Endothelial cell of umbilical vein (primary cell): Measurements from ENCODE around the gene GRM5. TPM values are rescaled to one million over a fixed set of nuclear protein-coding genes. Genes with fewer than 3 reads are reported as not detected.

Experiments
- BruUV-seq: library from RNA; stranded (reverse); fragments of 400-500 nt; replicated peaks from 2 replicates; lab custom pipeline; 2021; lab: Mats Ljungman, UMichigan
- CTCF ChIA-PET: fragments of 300-600, 350-600 bp; sonication (Branson Sonifier 250); formaldehyde crosslinking; loops from one replicate; lab custom pipeline; 2021; ENCODE audit warnings: antibody characterized with exemption, inconsistent platforms; lab: Charles Lee
- POLR2A ChIA-PET: fragments of 300-600, 350-600 bp; sonication (Branson Sonifier 250); formaldehyde crosslinking; loops from one replicate; lab custom pipeline; 2021; ENCODE audit warnings: antibody characterized with exemption, inconsistent platforms; lab: Charles Lee
- DNase-seq: peaks from one replicate; pipeline ENCODE4 v3.0.0-alpha.2; 2011; ENCODE audit warnings: low read depth, low spot score
- FAIRE-seq: peaks from 2 replicates; lab custom pipeline; 2011; peaks lifted over from hg19 to GRCh38; lab: Jason Lieb, UNC
- H2AFZ ChIP-seq: 2 replicates; pipeline ENCODE4 v1.6.0; 2012; ENCODE audit warnings: low read depth, low read length, control low read depth, inconsistent platforms
- H3K27ac ChIP-seq: 2 replicates; pipeline ENCODE4 v1.5.1; 2011; ENCODE audit warnings: low read depth, mild to moderate bottlenecking, control low read depth, low read length, moderate library complexity; ENCODE audit not compliant: insufficient read depth
- H3K27me3 ChIP-seq, 2 experiments: 2 replicates each; pipeline versions ENCODE4 v1.6.0 to v1.6.1; 2011; ENCODE audit warnings: low read length in 2 of 2, mixed read lengths in 1 of 2; ENCODE audit not compliant: control insufficient read depth in 2 of 2, insufficient read depth in 2 of 2
- H3K36me3 ChIP-seq, 2 experiments: 2 replicates in 1 of 2; 3 replicates in 1 of 2; pipeline ENCODE4 v1.5.1; 2011; ENCODE audit warnings: low read length in 2 of 2, mild to moderate bottlenecking in 1 of 2, moderate library complexity in 1 of 2; ENCODE audit not compliant: control insufficient read depth in 2 of 2, insufficient read depth in 2 of 2; ENCODE audit errors: extremely low read depth in 1 of 2
- H3K4me1 ChIP-seq: 3 replicates; pipeline ENCODE4 v1.5.1; 2011; ENCODE audit warnings: mild to moderate bottlenecking, low read length; ENCODE audit not compliant: control insufficient read depth, insufficient read depth; ENCODE audit errors: extremely low read depth
- H3K4me2 ChIP-seq: 2 replicates; pipeline ENCODE4 v1.6.1; 2011; ENCODE audit warnings: low read length, control low read depth, mixed read lengths; ENCODE audit not compliant: insufficient read depth
- H3K4me3 ChIP-seq, 3 experiments: fragments of 200-600 bp in 1 of 3; sonication (generic), shearing (Covaris generic) in 1 of 3; replicated peaks in 1 of 3; 2 replicates each; pipeline ENCODE4 v1.5.1; 2011 to 2016; ENCODE audit warnings: control low read depth in 3 of 3, low read length in 3 of 3, mild to moderate bottlenecking in 2 of 3, inconsistent platforms in 1 of 3, low read depth in 1 of 3, moderate library complexity in 1 of 3; ENCODE audit not compliant: insufficient read depth in 1 of 3
- H3K79me2 ChIP-seq: 2 replicates; pipeline ENCODE4 v1.6.0; 2012; ENCODE audit warnings: low read length, inconsistent platforms; ENCODE audit not compliant: control insufficient read depth, insufficient read depth
- H3K9ac ChIP-seq: replicated peaks from 2 replicates; pipeline ENCODE3; 2011; ENCODE audit warnings: low read length, control low read depth; ENCODE audit not compliant: insufficient read depth; ENCODE audit errors: extremely low read depth
- H3K9me1 ChIP-seq: replicated peaks from 3 replicates; pipeline ENCODE4 v1.6.0; 2011; ENCODE audit warnings: mild to moderate bottlenecking, low read length; ENCODE audit not compliant: control insufficient read depth, insufficient read depth; ENCODE audit errors: extremely low read depth
- H3K9me3 ChIP-seq: replicated peaks from 2 replicates; pipeline ENCODE4 v1.5.1; 2012; ENCODE audit warnings: low read length, inconsistent platforms; ENCODE audit not compliant: control insufficient read depth, insufficient read depth
- H4K20me1 ChIP-seq: replicated peaks from 2 replicates; pipeline ENCODE3; 2011; ENCODE audit warnings: mild to moderate bottlenecking, low read length; ENCODE audit not compliant: control insufficient read depth, insufficient read depth; ENCODE audit errors: extremely low read depth
- EZH2 ChIP-seq: IDR thresholded peaks from 2 replicates; pipeline ENCODE4 v1.6.1; 2012; ENCODE audit warnings: borderline replicate concordance, low read depth, mild to moderate bottlenecking, moderate library complexity, low read length, inconsistent platforms; ENCODE audit not compliant: severe bottlenecking
- FOS ChIP-seq: IDR thresholded peaks from 2 replicates; pipeline ENCODE4 v1.6.1; 2011; ENCODE audit warnings: mild to moderate bottlenecking, low read length, moderate library complexity, borderline replicate concordance; ENCODE audit not compliant: insufficient read depth
- GATA2 ChIP-seq: IDR thresholded peaks from 2 replicates; pipeline ENCODE4 v1.7.0; 2011; ENCODE audit warnings: low read depth, mild to moderate bottlenecking, moderate library complexity, mixed read lengths, low read length; ENCODE audit not compliant: insufficient read length, insufficient read depth
- JUN ChIP-seq: IDR thresholded peaks from 2 replicates; pipeline ENCODE4 v1.6.1; 2011; ENCODE audit warnings: borderline replicate concordance, low read depth; ENCODE audit not compliant: insufficient read length, insufficient read depth
- MAX ChIP-seq: IDR thresholded peaks from 2 replicates; pipeline ENCODE4 v1.6.1; 2011; ENCODE audit not compliant: insufficient read depth, insufficient read length
- MYC ChIP-seq: IDR thresholded peaks from one replicate; pipeline ENCODE4 v1.6.1; 2011; ENCODE audit warnings: mild to moderate bottlenecking, low read depth, low read length
- POLR2A ChIP-seq: IDR thresholded peaks from 2 replicates; pipeline ENCODE4 v1.6.1; 2012; ENCODE audit warnings: low read depth, mild to moderate bottlenecking, control low read depth, low read length
- POLR2AphosphoS5 ChIP-seq: IDR thresholded peaks from 2 replicates; pipeline ENCODE4 v1.6.1; 2012; ENCODE audit warnings: low read depth, mild to moderate bottlenecking, control low read depth, low read length, moderate library complexity; ENCODE audit not compliant: insufficient read depth
- dilution Hi-C: fragments of 300-500 bp; cut with MboI; formaldehyde crosslinking; loops from one replicate; pipeline ENCODE4 v1.15.0; 2019; ENCODE audit warnings: low sequenced_read_pairs; ENCODE audit not compliant: extremely low pct_ligation_motif_present
- intact Hi-C: fragments of 100-400 bp; cut with micrococcal nuclease; formaldehyde crosslinking; loops from one replicate; pipeline ENCODE4 v1.10.0; 2022
- polyA plus RNA-seq, 4 experiments: library from polyadenylated mRNA; depleted of rRNA in 3 of 4; stranded (reverse) in 3 of 4; unstranded in 1 of 4; fragments of >200 nt; gene quantifications; 2 replicates each; pipeline versions ENCODE4 v1.2.1 to v1.2.3, GENCODE V29; 2011 to 2012; ENCODE audit warnings: missing spikeins in 1 of 4
- total RNA-seq: library from RNA; stranded (reverse); gene quantifications from 2 replicates; pipeline ENCODE4 v1.2.3, GENCODE V29; 2021
- TF ChIP-seq, protein P1 (sequence below), 2 donors: IDR thresholded peaks; 1 replicate in 1 of 2; 2 replicates in 1 of 2; pipeline ENCODE4 v1.5.1; 2011; ENCODE audit warnings: low read length in 2 of 2, mild to moderate bottlenecking in 2 of 2, moderate library complexity in 2 of 2, control low read depth in 1 of 2, inconsistent platforms in 1 of 2, low read depth in 1 of 2; ENCODE audit not compliant: insufficient read depth in 1 of 2; ENCODE audit errors: extremely low read depth in 1 of 2

The GRM5 gene
- total and polyA plus RNA-seq, 2 donors (not counting 3 experiments of a cell fraction or from before 2014, with no cell fraction given): 0.10 to 0.11 TPM

DNA sequence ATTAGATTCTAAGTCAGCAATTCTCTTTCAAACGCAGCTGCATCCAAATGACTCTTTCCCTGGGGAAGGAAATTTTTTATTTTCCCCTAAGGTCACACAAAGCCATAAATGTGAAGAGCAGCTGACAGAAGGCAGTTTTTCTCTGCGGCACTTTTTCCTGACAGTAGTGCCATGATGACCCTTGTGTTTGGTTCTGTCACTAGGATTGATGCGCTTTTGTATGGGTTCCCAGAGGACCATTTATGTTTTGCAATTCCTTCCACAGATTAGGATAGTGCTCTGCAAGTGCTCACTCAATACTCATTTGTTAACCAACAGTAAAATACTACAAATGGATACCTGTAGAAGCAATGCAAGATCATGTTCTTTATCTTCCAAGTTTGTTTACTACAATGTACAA is 368.6 kb downstream of the GRM5 start:
- BruUV-seq: no TSS peak
- no peaks in the 10 kb centered on the region for H3K9me3 ChIP-seq
- H3K9ac ChIP-seq: no peak overlapping the region
- dilution Hi-C loops: no loop called here
- peaks cover 3% of the 10 kb centered on the region for H3K4me1 ChIP-seq
- no peaks in the 10 kb centered on the region for H3K36me3 ChIP-seq
- no peak overlapping the region for H3K4me2 ChIP-seq
- POLR2A ChIA-PET: no interaction called here
- intact Hi-C loops: no loop called here
- no peaks in the 10 kb centered on the region for H4K20me1 ChIP-seq
- FAIRE-seq (no peak), DNase-seq (no peak)
- no peaks in the 10 kb centered on the region for H3K9me1 ChIP-seq
- H3K27me3 ChIP-seq: no peaks in the 10 kb centered on the region
- H3K4me3 ChIP-seq: no peak overlapping the region
- no peak overlapping the region for H3K27ac ChIP-seq
- CTCF ChIA-PET: interaction anchor here (1.0 kb wide), 1 partner anchor 15 kb away, joined by 3 read pairs; no protein-coding TSS in a partner anchor
- TF ChIP-seq FOS (no peak), JUN (no peak), POLR2AphosphoS5 (no peak), EZH2 (no peak), MAX (no peak), GATA2 (no peak), POLR2A (no peak), MYC (no peak)
- TF ChIP-seq, protein P1, sequence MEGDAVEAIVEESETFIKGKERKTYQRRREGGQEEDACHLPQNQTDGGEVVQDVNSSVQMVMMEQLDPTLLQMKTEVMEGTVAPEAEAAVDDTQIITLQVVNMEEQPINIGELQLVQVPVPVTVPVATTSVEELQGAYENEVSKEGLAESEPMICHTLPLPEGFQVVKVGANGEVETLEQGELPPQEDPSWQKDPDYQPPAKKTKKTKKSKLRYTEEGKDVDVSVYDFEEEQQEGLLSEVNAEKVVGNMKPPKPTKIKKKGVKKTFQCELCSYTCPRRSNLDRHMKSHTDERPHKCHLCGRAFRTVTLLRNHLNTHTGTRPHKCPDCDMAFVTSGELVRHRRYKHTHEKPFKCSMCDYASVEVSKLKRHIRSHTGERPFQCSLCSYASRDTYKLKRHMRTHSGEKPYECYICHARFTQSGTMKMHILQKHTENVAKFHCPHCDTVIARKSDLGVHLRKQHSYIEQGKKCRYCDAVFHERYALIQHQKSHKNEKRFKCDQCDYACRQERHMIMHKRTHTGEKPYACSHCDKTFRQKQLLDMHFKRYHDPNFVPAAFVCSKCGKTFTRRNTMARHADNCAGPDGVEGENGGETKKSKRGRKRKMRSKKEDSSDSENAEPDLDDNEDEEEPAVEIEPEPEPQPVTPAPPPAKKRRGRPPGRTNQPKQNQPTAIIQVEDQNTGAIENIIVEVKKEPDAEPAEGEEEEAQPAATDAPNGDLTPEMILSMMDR (IDR thresholded peaks at IDR 0.05; ENCODE audit: extremely low read depth in 1 of 2, insufficient read depth in 1 of 2, low read depth in 1 of 2, low read length in 2 of 2): no peak
- no peaks in the 10 kb centered on the region for H3K79me2 ChIP-seq
- H2AFZ ChIP-seq: no peak overlapping the region
